Middle frontal gyrus (tissue), 1 donor: ENCODE measurements around the gene TIGIT.
"Not testable (repeated sequence)": the region's sequence is repeated elsewhere in the genome, so short reads cannot be mapped to it uniquely, and the experiment has no call there.

Experiments
- DNase-seq: peaks from one replicate; pipeline ENCODE4 v3.0.0-alpha.2; 2015; ENCODE audit warnings: low spot score; ENCODE audit errors: extremely low spot score

TIGIT gene

DNA sequence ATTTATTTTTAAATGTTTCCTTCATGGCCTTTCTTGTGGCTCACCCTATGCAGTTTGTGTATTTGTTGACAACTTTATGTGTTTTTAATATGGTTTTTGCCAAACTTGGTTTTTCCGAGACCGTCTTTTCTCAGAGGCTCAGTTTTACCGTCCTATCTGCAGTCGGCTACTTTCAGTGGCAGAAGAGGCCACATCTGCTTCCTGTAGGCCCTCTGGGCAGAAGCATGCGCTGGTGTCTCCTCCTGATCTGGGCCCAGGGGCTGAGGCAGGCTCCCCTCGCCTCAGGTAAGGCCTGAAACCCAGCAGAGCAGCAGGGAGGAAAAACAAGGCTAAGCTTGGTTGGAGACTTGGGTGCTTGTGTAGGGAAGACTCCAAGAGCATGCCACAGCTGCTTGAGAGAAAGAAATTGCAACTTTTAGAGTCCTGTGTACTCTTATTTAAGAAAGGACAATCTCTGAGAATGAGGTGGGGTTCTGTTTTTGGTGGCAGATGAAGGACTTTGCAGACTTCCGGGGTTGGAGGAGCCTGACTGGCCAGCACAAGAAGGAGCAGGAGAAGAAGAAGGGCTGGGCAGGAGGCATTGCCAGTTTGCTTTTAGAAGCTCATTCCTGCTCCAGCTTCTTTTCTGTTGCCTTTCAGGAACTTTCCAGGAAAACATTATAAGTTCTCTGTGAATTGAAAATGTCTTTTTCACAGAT lies at the start of gene TIGIT:
TSS of gene TIGIT (plus strand) at position 191 of the 698 bp plus-strand sequence. CDS start at position 225, 34 bp downstream.
- no peak for DNase-seq

DNA sequence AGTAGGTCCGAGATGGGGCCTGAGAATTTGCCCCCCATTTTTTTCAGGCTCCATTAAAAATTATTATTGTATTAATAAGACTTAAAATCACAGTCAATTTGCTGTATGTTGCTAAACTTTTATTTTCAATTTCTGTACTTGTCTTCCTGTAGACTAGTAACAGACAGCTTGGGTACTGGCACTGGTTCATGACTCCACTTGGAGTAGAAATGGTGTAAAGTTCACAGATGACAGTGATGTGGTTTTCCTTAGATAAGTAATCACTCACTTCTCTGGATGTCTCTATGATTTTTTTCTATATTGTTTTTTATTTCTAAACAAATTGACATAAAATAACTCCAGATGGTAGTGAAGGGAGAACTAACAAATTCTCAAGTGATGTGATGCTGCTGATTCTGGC lies 40.9 kb upstream of the TIGIT start:
- DNase-seq, result no peak

DNA sequence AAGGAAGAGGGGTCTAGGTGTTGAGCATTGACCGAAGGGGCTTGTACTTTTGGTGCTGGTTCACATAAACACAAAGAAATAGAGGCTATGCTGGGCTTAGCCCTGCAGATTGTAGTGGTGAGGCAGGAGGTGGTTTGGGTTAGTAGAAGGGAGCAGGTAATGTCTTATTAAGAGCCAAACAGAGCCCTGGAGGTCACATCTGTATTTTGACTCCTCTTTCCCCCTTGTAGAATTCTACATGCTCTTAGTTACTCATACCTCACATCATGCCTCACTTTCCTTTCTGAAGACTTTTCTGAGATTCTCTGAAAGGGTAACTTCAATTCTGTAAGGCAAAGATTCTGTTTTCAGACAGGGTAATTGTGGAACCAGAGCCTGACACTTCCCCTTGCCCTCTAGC lies 40.3 kb upstream of the TIGIT start:
- DNase-seq, result no peak

DNA sequence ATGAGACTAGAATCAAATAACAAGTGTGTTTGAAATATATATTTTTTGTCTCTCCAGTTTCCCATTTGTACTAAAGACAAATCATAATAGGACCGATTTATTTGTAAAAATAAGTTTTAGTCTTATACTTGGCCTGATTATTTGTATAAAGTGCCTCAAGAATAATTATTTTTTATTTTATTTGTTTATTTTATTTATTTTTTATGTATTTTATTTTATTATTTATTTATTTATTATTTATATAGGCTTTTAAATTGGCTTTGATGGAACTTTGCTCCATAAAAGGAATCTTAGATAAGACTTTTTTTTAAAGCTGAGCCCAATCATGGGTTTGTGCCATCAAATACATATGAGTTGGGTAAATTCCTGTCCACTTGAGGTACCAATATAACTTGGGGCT lies 34.3 kb upstream of the TIGIT start:
- no peak for DNase-seq

DNA sequence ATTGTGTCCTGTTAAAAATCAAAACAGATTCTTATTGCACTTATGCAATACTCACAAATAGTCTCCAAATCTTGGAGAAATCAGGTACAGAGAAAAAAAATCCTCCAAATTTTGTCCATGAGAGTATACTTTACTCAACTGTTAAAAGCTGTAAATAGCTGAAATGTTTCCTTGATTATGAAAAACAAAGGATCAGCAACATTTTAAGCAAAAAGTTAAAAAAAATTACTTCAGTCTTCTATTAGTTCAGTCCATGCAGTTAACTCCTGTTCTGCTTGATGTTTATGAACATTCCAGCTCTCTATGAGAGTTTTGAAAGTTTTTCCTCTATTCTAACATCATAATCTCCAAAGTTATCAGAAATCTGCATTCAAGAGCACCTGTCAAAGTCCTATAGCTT lies 33.7 kb upstream of the TIGIT start:
- DNase-seq, result no peak

DNA sequence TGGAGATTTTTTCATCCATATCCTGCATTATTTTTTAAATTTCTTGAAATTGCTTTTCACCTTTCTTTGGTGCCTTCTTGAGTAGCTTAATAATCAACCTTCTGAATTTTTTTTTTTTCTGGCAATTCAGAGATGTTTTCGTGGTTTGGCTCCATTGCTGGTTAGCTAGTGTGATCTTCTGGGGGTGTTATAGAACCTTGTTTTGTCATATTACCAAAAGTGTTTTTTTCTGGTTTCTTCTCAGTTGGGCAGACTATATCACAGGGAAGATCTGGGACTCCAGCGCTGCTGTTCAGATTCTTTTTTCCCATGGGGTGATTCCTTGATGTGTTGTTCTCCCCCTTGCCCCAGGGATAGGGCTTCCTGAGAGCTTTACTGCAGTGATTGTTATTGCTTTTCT lies 23.8 kb upstream of the TIGIT start:
- DNase-seq, result no peak

DNA sequence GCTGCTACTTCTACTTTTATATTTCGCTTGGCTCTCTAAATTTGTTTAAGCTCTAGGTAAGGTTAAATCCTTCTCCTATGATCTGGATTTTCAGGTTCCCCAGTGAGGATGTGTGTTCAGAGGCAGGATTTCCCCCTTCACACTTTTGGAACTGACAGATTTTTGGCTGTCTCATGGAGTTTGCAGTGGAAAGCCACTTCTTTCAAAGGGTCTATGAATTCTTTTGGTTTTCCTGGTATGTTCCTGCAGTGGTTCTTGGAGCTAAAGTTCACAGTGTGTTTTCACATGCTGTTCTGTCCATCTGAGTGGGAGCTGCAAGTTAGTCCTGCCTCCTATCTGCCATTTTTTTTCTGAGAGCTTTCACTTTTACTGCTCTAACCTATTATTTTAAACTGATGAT lies 21.6 kb upstream of the TIGIT start:
- no peak for DNase-seq

DNA sequence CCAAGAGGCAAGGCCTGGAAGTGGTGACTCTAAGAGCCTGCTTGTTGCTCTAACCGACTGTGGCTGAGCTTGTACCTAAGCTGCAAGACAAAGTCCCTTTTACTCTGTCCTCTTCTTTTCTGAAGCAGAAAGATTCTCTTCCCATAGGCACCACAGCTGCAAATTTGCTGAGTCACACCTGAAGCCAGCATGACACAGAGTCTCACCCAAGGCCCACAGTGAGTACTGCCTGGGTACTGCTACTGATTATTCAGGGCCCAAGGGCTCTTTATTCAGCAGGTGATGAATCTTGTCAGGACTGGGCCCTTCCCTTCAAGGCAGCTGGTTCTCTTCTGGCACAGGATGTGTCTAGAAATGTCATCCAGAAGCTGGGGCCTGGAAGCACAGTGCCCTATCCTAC lies 18.9 kb upstream of the TIGIT start:
- DNase-seq, result no peak

DNA sequence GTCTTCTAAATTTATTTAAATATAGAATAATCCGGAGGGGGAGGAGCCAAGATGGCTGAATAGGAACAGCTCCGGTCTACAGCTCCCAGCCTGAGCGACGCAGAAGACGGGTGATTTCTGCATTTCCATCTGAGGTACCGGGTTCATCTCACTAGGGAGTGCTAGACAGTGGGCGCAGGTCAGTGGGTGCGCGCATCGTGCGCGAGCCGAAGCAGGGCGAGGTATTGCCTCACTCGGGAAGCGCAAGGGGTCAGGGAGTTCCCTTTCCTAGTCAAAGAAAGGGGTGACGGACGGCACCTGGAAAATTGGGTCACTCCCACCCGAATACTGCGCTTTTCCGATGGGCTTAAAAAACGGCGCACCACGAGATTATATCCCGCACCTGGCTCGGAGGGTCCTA lies 17.0 kb upstream of the TIGIT start:
- DNase-seq, result not testable (repeated sequence)

DNA sequence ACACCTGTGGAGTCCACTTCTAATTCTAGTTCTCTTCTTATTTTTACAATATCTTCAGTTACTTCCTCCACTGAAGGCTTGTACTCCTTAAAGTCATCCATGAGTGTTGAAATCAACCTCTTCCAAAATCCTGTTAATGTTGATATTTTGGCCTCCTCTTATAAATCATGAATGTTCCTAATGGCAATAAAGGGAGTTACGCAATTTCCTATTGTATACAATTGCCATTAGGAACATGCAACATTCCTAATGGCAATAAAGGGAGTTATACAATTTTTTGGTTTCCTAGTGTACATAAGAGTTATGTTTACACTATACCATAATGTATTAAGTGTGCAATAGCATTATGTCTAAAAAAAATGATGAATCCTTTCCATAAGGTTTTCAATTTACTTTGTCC lies 9.2 kb upstream of the TIGIT start:
- DNase-seq, result no peak

DNA sequence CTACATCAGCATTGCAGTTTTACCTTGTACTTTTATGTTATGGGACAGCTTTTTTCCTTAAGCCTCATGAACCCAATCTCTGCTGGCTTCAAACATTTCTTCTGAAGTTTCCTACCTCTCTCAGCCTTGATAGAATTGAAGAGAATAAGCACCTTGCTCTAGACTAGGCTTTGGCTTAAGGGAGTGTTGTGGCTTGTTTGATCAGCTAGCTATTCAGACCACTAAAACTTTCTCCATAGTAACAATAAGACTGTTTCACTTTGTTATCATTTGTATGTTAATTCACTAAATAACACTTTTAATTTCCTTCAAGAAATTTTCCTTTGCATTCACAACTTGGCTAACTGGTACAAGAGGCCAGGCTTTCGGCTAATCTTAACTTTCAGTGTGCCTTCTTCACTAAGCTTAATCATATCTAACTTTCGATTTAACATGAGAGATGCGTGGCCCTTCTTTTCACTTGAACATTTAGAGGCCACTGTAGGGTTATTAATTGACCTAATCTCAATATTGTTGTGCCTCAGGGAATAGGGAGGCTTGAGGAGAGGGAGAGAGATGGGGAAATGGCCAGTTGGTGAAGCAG lies 8.1 kb upstream of the TIGIT start:
- no peak for DNase-seq

DNA sequence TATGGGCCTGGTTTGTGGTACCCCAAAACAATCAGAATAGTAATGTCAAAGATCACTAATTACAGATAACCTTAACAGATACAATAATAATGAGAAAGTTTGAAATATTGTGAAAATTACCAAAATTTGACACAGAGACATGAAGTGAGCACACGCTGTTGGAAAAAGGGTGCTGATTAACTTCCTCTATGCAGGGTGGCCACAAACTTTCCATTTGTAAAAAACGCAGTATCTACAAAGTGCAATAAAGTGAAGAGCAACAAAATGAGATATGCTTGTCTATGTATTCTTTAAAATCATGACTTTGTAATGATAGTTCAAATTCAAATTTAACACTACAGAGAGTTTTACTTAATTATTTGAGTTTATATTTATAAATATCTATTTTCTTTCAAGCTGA lies 7.6 kb upstream of the TIGIT start:
- DNase-seq, result no peak

DNA sequence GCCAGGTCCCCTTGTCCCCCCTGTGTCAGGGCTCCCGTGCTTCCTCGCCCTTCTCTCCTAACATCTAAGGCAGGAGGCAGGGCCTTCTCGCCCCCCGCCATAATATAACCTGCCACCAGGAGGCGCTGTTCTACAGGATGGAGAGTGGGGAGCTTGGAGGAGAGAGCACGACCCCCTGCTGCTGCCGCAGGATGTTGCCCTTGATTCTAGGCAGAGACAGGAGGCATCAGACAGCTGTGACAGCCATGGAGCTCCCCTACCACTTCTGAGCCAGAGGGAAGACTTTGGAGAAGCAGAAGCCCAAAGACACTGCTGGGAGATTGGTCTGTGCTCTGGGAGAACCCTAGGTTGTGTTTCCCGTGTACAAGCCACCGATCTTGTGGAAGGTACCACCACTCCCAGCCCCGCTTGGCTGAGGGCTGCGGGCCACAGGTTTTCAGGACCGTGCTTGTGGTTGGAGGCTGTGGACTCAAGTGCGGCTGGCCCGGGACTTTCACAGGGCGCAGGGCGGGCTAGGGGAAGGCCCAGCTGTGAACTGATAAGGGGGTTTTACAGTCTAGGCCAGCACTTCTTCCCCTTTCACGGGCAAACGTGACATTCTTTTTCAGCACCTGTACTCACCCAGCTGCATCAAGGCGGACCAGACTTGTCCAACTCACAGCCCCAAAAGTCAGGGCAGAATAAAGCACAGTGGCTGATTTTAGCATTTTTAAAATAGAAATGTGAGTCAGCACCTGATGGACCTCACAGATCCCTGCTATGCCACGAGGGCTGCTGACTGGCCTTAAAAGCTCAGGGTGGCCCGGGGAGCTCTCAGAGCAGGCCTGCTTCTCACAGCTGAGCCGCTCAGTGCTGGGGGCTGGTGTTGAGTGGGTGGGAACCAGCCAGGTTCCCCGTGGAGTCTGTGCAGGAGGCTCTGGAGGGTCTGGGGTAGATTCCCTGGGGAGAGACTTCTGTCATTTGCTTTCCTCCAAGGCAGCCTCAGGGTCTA lies 2.6 kb upstream of the TIGIT start:
- no peak for DNase-seq

DNA sequence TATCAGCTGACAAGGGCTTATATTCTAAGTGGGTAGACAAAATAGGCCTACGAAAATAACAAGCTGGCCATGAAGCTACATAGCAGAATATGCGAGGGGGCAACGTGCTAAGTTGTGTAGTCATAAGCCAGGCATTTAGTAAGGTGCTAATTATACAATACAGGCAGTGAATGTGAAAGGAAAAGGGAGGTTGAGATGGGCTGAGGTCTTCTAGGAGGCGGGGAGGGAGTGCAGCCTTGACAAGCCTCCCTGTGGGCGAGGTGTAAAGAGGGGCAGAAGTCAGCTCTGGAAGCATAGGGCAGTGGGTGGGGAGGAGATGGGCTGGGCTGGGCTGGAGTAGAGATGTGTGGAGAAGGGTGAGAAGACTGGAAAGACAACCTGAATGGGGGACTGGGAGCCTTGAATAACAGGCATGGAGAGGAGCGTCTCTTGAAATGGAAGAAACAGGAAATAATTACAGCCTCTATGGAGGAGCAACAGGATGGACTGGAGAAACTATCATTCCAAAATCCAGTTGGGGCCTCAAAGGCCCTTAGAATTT lies 1.2 kb downstream of the TIGIT start:
- no peak for DNase-seq

DNA sequence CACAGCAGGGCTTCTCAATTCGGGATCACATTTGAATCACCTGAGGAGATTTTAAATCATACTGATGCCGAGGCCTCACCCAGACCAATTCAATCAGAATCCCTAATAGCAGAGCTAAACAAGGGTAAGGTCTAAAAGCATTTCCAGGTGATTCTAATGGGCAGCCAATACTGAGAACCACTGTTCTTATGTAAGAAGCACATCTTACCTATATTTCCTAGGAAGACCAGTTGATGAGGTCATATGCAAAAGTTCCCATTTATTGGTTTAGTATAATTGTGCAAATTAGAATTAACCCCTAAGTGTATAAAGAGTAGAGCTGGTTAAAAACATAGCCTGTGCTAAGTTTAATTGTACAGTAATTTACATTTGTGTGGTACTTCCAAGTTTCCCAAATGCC lies 2.1 kb downstream of the TIGIT start:
- no peak for DNase-seq

DNA sequence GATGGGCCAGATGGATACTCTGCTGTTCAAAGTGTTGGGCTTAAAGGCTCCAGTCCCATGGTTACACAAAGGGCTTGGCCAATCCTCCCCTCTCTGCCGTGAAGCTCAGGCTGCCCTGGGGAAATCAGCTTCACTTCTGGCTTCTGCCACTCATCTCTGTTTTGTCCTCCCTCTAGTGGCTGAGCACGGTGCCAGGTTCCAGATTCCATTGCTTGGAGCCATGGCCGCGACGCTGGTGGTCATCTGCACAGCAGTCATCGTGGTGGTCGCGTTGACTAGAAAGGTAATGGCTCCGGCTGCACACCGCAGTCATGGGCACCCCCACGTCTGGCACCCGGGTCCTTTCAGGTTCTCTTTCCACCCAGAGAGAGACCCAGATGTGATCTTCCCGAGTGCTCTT lies 5.6 kb downstream of the TIGIT start:
- DNase-seq, result no peak

DNA sequence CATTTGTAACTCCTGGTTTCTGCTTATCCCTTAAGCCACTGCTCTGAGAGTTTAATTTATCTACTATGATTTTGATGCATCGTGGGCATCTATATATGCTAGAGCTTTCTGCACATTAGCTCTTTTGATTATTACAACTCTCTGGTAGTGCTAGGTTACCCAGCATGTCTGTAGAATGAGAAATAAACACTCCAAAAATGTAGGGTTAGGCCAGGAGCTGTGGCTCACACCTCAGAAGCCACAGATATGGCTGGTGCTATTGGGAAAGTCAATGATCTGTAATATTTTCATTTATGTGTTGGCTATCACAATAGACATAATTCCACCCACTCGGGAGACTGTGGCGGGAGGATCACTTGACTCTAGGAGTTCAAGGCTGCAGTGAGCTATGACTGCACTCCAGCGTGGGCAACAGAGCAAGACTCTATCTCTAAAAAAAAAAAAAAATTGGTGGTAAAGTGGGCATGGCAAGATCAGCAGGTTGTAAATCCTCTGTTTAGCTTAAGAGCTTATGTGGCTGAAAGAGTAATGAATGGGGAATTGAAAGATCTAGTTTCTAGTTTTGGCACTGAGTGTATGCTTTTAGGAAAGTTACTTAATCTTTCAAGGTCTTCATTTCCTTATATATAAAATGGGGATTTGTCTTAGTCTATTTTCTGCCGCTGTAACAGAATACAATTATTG lies 6.3 kb downstream of the TIGIT start:
- no peak for DNase-seq

DNA sequence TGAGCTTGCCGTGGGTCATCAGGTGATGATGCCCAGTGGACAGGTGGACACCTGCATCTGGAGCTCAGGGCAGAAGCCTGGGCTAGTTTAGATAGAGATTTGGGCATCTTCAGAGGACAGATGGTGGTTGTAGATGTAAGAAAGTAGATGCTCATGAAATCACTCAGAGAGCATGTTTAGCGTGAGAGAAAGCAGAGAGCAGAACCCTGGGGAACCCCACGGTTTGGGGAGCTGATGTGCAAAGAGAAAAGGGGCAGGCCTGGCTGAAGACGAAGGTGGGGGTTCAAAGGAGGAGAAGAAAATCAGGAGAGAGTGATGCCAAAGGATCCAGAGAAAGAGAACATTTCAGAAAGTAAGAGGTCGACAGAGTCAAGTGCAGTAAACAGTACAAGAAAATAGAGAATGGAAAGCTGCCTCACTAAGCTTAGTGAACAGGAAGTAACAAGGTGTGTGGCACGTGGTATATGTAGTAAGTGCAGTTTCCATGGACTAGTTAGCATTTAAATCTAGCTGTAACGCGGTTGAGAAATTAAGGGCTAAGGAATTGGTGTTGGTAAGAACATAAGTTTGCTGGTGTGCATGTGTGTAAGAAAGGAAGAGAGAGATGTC lies 13.5 kb downstream of the TIGIT start:
- DNase-seq, result no peak

DNA sequence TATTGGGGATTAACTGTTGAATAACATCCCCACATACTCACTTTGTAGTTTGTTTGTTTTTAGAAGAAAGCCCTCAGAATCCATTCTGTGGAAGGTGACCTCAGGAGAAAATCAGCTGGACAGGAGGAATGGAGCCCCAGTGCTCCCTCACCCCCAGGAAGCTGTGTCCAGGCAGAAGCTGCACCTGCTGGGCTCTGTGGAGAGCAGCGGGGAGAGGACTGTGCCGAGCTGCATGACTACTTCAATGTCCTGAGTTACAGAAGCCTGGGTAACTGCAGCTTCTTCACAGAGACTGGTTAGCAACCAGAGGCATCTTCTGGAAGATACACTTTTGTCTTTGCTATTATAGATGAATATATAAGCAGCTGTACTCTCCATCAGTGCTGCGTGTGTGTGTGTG lies 14.0 kb downstream of the TIGIT start:
- DNase-seq, result no peak

DNA sequence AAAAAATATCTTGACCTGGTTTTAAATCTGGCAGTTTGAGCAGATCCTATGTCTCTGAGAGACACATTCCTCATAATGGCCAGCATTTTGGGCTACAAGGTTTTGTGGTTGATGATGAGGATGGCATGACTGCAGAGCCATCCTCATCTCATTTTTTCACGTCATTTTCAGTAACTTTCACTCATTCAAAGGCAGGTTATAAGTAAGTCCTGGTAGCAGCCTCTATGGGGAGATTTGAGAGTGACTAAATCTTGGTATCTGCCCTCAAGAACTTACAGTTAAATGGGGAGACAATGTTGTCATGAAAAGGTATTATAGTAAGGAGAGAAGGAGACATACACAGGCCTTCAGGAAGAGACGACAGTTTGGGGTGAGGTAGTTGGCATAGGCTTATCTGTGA lies 14.5 kb downstream of the TIGIT start:
- no peak for DNase-seq

DNA sequence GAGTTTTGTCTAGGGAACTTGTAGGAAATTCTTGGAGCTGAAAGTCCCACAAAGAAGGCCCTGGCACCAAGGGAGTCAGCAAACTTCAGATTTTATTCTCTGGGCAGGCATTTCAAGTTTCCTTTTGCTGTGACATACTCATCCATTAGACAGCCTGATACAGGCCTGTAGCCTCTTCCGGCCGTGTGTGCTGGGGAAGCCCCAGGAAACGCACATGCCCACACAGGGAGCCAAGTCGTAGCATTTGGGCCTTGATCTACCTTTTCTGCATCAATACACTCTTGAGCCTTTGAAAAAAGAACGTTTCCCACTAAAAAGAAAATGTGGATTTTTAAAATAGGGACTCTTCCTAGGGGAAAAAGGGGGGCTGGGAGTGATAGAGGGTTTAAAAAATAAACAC lies 15.0 kb downstream of the TIGIT start:
- DNase-seq, result no peak
